GM19025 (cell line): ENCODE results near the gene GLE1.
"Not testable (repeated sequence)": the region's sequence is repeated elsewhere in the genome, so short reads cannot be mapped to it uniquely, and the experiment has no call there.

Experiments
- ATAC-seq: cut with Tn5 transposase; IDR thresholded peaks from one replicate; pipeline ENCODE4 v1.9.1; 2021; ENCODE audit warnings: mild to moderate bottlenecking, low read depth, moderate library complexity; ENCODE audit not compliant: unreplicated experiment

The GLE1 gene

GRCh38 chr9:128495296-128495695, 9.2 kb upstream of the GLE1 start:
- no peak for ATAC-seq

DNA sequence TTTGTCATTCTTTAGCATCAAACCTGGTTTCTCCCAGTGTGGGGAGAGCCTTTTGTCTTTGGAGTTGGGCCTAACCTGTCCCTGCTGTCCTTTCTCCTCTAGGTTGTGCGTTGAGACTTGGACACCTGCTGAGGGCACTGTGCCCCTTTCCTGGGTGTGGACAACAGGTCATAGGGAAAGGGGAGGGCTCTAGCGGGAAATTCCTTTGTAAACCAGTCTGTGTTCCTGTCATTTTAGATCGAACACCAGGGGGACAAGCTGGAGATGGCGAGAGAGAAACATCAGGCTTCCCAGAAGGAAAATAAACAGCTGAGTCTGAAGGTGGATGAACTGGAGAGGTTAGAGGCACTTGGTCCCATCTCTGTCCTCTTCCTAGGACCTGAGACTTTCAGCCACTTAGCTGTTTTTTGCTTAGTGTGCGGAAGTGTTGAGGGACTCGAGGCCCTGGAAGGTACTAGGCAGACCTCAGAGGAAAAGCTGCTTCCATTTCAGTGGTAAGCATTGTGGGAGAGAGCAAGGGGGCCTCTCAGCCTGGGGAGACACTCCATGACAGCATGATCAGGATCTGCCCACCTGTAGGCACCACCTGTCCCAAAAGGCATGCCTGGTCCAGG, 8.6 kb upstream of the GLE1 start:
- ATAC-seq = no peak

DNA sequence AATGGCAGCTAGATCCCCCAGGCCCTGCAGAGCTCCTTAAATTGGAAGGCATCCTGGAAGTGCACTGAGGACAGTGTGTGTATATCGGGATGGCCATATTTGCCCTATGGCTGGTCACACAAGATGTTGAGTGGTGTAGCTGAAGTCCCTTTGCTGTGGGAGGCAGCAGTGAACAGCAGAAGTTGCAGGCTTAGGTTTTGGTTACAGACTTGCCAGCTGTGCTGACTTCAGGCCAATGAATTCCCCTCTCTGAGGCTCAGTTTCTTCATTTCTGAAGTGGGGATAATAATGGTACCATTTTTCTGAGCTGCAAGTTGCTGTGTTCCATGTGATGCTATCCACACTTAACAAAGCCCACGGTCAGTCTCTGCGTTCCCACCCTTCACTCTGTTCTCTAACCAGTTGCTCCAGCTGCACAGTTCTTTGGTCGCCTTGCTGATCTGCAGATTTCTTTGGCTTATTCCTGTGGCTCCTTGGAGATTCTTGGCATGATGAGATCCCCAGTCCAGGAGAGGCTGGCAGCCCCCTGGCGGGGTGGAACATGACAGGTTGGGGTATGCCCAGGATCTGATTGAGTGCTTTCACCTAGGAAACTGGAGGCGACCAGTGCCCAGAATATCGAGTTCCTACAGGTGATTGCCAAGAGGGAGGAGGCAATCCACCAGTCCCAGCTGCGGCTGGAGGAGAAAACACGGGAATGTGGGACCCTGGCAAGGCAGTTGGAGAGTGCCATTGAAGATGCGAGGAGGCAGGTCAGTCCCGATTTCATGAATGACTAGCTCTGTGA, 6.5 kb upstream of the GLE1 start:
- ATAC-seq = no peak

DNA sequence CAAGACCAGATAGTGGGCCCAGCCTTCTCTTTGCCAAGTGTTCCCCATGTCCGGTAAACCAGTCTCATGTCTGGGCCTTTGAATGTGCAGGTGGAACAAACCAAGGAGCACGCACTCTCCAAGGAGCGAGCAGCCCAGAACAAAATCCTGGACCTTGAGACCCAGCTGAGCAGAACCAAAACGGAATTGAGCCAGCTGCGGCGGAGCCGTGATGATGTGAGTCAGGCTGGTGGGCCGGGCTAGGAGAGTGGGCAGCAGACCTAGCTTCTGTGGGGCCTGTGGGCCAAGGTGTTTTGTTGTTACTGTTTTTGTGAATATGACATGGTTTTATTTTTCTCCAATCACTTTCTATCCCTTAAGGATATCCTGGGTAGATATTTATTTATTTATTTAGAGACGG, 5.6 kb upstream of the GLE1 start:
- no peak for ATAC-seq

DNA sequence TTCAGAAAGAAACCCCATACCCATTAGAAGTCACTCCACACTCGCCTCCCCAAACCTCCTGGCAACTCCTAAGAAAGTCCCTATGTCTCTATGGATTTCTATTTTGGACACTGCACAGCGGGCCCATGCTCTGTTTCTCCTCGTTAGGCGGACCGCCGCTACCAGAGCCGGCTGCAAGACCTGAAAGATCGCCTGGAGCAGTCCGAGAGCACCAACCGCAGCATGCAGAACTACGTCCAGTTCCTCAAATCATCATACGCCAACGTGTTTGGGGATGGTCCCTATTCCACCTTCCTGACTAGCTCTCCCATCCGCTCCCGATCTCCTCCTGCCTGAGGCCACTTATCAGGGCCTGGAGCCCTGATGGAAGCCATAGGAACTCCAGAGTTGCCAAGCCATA, 4.6 kb upstream of the GLE1 start:
- no peak for ATAC-seq

GRCh38 chr9:128503415-128503825, 1.1 kb upstream of the GLE1 start:
- ATAC-seq = not testable (repeated sequence)

GRCh38 chr9:128503870-128504269, 649 bp upstream of the GLE1 start:
- no peak for ATAC-seq

GRCh38 chr9:128505414-128505765, 871 bp downstream of the GLE1 start:
- no peak for ATAC-seq

DNA sequence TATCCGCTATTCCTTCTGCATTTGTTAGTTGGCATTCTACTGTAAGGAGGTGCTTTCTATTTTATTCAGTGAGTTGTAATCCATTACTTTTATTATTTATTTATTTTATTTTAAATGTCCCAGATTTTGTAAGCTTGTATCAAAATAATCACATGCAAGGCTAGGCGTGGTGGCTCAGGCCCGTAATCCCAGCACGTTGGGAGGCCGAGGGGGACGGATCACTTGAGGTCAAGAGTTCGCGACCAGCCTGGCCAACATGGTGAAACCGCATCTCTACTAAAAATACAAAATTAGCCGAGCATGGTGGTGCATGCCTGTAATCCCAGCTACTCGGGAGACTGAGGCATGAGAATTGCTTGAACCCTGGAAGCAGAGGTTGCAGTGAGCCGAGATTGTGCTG, 1.4 kb downstream of the GLE1 start:
- ATAC-seq = not testable (repeated sequence)

- no peak for ATAC-seq
Observed at GRCh38 chr9:128512820-128513219, 8.3 kb downstream of the GLE1 start.

DNA sequence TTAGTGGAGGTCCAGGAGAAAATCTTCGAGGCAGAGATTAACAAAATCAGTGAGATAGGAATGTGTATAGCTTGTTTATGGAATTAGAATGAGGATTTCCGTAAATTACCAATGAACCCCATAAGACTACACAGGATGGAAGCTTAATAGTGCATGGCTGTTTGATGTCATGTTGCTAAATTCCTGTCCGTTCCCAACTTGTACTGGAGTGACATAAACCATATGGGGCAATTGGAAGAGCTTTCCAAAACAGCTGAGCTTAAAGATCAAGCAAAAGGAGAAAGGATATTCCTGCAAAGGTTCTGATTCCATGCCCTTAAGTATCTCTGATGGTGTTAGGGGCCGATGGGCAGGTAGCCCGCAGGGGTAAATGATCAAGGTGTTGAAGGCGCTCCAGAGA, 17.4 kb downstream of the GLE1 start:
- ATAC-seq = no peak

GRCh38 chr9:128523199-128523925, 18.8 kb downstream of the GLE1 start:
- no peak for ATAC-seq

DNA sequence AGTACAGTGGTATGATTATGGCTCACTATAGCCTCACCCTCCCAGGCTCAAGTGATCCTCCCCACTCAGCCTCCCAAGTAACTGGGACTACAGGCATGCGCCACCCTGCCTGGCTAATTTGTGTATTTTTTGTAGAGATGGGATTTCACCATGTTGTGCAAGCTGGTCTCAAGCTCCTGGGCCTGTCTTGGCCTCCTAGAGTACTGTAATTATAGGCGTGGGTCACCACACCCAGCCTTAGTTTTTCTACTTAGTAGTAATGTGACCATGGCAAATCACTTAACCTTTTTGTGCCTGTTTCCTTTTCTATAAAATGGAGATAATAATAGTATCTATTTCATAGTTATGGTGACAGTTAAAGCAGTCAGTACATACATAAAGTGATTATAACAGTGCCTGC, 22.2 kb downstream of the GLE1 start:
- no peak for ATAC-seq

- ATAC-seq = no peak
Observed at GRCh38 chr9:128528445-128529160, 24.1 kb downstream of the GLE1 start.

DNA sequence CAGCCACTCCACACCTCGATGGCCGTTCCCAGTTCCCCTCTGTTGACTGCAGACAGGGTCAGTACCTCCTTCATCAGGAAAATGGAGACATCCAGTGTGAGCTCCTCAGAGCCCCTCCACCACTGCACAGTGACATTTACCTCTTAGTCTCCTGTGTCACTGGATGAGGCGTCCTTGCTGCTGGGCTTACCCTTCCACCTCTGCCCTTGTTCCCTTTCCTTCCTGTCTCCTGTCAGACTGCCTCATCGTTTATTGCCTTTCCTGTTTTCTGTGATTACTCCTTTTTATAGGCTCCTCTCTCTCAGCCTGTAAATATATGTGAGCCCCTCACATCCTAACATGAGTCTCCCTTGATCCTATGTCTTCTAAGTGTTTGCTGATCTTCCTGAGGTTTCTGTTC, 24.7 kb downstream of the GLE1 start:
- ATAC-seq = no peak

DNA sequence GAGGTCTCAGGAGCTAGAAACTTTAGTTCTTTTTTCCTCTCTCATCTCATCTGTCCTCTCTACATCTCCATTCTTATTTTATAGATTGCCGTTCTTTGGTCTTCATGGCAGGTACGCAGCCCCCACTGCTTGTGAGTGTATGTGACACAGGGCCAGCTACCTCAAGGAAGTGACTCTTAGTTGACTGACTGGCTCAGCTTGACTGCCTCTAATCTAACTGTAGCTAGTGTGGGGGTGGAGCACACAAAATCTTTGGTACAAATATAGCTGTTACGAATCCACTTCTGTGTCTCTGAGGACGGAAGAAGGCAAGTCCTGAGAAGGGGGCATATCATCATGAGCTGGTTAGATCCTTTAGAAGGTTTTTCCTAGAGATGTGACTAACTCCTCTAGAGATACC, 28.1 kb downstream of the GLE1 start:
- no peak for ATAC-seq

GRCh38 chr9:128540634-128541360, 36.3 kb downstream of the GLE1 start:
- ATAC-seq = no peak

DNA sequence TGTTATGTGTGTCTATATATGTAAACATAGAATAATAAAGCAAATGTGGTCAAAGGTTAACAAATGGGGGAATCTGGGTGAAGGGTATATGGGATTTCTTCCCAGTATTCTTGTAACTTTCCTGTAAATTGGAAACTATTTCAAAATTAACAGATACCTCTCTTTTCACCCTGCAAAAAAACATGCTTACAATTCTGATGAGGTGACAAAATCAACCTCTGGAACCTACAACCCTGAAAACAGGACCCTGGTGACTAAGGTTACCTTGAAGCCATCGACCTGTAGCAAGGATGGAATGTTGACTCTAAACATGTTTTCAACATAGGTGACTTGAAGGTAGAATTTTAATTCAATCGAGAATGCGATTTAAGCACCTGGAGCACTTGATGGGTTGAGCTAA, 42.0 kb downstream of the GLE1 start:
- no peak for ATAC-seq

- ATAC-seq = no peak
Observed at GRCh38 chr9:128548876-128549275, 44.4 kb downstream of the GLE1 start.

- ATAC-seq = no peak
Observed at GRCh38 chr9:128550226-128550625, 45.7 kb downstream of the GLE1 start.
